NCI-H2171 (cell line): ENCODE data around the gene ARHGAP33.

Experiments used
- DNase-seq: peaks from one replicate; lab custom pipeline; 2025; lab: John Stamatoyannopoulos, UW

ARHGAP33 gene

GRCh38 chr19:35777086-35777841 is 1.9 kb downstream of the ARHGAP33 start:
- DNase-seq: no peak

- DNase-seq: no peak
Observed at GRCh38 chr19:35777961-35778360, 2.6 kb downstream of the ARHGAP33 start.

- no peak for DNase-seq
Observed at GRCh38 chr19:35779033-35779432, 3.7 kb downstream of the ARHGAP33 start.

- DNase-seq: no peak
Observed at GRCh38 chr19:35780058-35780457, 4.7 kb downstream of the ARHGAP33 start.

- DNase-seq: no peak
Observed at GRCh38 chr19:35780717-35781116, 5.4 kb downstream of the ARHGAP33 start.

- no peak for DNase-seq
Observed at GRCh38 chr19:35781650-35782049, 6.3 kb downstream of the ARHGAP33 start.

GRCh38 chr19:35782589-35782988 is 7.2 kb downstream of the ARHGAP33 start:
- DNase-seq: no peak

- DNase-seq: no peak
Observed at GRCh38 chr19:35783469-35784434, 8.4 kb downstream of the ARHGAP33 start.

- DNase-seq: no peak
Observed at GRCh38 chr19:35784503-35785338, 9.4 kb downstream of the ARHGAP33 start.

- no peak for DNase-seq
Observed at GRCh38 chr19:35785339-35785627, 9.9 kb downstream of the ARHGAP33 start.

- DNase-seq: no peak
Observed at GRCh38 chr19:35786299-35787160, 11.2 kb downstream of the ARHGAP33 start.

- DNase-seq: no peak
Observed at GRCh38 chr19:35787227-35787799, 11.9 kb downstream of the ARHGAP33 start.

GRCh38 chr19:35788205-35788960 is 13.0 kb downstream of the ARHGAP33 start:
- DNase-seq: no peak

- no peak for DNase-seq
Observed at GRCh38 chr19:35789195-35789977, 14.0 kb downstream of the ARHGAP33 start.

GRCh38 chr19:35789978-35790944 is 14.9 kb downstream of the ARHGAP33 start:
- no peak for DNase-seq

- no peak for DNase-seq
Observed at GRCh38 chr19:35790981-35791813, 15.8 kb downstream of the ARHGAP33 start.

GRCh38 chr19:35791814-35792279 is 16.5 kb downstream of the ARHGAP33 start:
- DNase-seq: no peak
